GM23248 (cell line): ENCODE measurements around the gene PODXL2. TPM values are rescaled to one million over a fixed set of nuclear protein-coding genes. Genes with fewer than 3 reads are reported as not detected.
A peak's percentile ranks its signal among the peaks of the same experiment; 100 is the strongest.

Experiments used
- DNase-seq: peaks from one replicate; pipeline ENCODE4 v3.0.0-alpha.2; 2015
- H2AFZ ChIP-seq: fragments of 200-600 bp; sonication (generic); 2 replicates; pipeline ENCODE4 v1.6.1; 2016; ENCODE audit warnings: antibody characterized with exemption
- H3F3A ChIP-seq: fragments of 200-600 bp; sonication (generic); 2 replicates; pipeline ENCODE4 v1.6.1; 2016; ENCODE audit warnings: mild to moderate bottlenecking, antibody characterized with exemption, mixed run types; ENCODE audit not compliant: insufficient read depth
- H3K27ac ChIP-seq: fragments of 200-600 bp; sonication (generic); 2 replicates; pipeline ENCODE4 v1.5.1; 2016; ENCODE audit warnings: mild to moderate bottlenecking
- H3K27me3 ChIP-seq: fragments of 200-600 bp; sonication (generic); replicated peaks from 2 replicates; pipeline ENCODE4 v1.6.1; 2016; ENCODE audit warnings: mild to moderate bottlenecking; ENCODE audit not compliant: insufficient read depth
- H3K36me3 ChIP-seq: fragments of 200-600 bp; sonication (generic); 2 replicates; pipeline ENCODE4 v1.6.1; 2016; ENCODE audit warnings: low read depth, mild to moderate bottlenecking
- H3K4me1 ChIP-seq: fragments of 200-600 bp; sonication (generic); 2 replicates; pipeline ENCODE4 v1.6.1; 2016; ENCODE audit warnings: mild to moderate bottlenecking; ENCODE audit not compliant: insufficient read depth
- H3K4me2 ChIP-seq: fragments of 200-600 bp; sonication (generic); one replicate; pipeline ENCODE4 v1.6.1; 2016; ENCODE audit warnings: mild to moderate bottlenecking; ENCODE audit not compliant: unreplicated experiment
- H3K4me3 ChIP-seq: fragments of 200-600 bp; sonication (generic); 2 replicates; pipeline ENCODE4 v1.5.1; 2016; ENCODE audit warnings: mild to moderate bottlenecking
- H3K79me2 ChIP-seq: fragments of 200-600 bp; sonication (generic); 2 replicates; pipeline ENCODE4 v1.6.1; 2016; ENCODE audit warnings: mild to moderate bottlenecking; ENCODE audit not compliant: insufficient read depth
- H3K9ac ChIP-seq: fragments of 200-600 bp; sonication (generic); 2 replicates; pipeline ENCODE4 v1.6.1; 2016; ENCODE audit warnings: mild to moderate bottlenecking
- H3K9me2 ChIP-seq: fragments of 200-600 bp; sonication (generic); 2 replicates; pipeline ENCODE4 v1.6.1; 2016; ENCODE audit warnings: mixed run types, mild to moderate bottlenecking, moderate library complexity; ENCODE audit not compliant: insufficient read depth
- H3K9me3 ChIP-seq: fragments of 200-600 bp; sonication (generic); one replicate; pipeline ENCODE4 v1.6.1; 2017; ENCODE audit warnings: low read depth
- H4K20me1 ChIP-seq: fragments of 200-600 bp; sonication (generic); 2 replicates; pipeline ENCODE4 v1.6.0; 2016; ENCODE audit not compliant: insufficient read depth
- EZH2 ChIP-seq: fragments of 200-600 bp; sonication (generic); IDR thresholded peaks from 2 replicates; pipeline ENCODE4 v1.6.1; 2018; ENCODE audit warnings: antibody characterized with exemption, mild to moderate bottlenecking; ENCODE audit not compliant: insufficient read depth, poor library complexity, severe bottlenecking
- EZH2phosphoT487 ChIP-seq: fragments of 200-600 bp; sonication (generic); IDR thresholded peaks from 2 replicates; pipeline ENCODE4 v1.6.1; 2018; ENCODE audit warnings: antibody characterized with exemption, moderate library complexity, mild to moderate bottlenecking, low read depth; ENCODE audit not compliant: insufficient read depth
- WGBS, 2 experiments: methylation state at CpG; one replicate each; pipeline ENCODE4 v1.1.6; 2015 to 2017; ENCODE audit warnings: low lambda C conversion rate in 2 of 2, low coverage in 1 of 2; ENCODE audit errors: missing lambda C conversion rate in 2 of 2; 5-methylcytosine and 5-hydroxymethylcytosine counted together
- in situ Hi-C: fragments of 300-500 bp; cut with MboI; formaldehyde crosslinking; loops from 2 replicates; pipeline ENCODE4 v1.15.0; 2020
- polyA plus RNA-seq: library from polyadenylated mRNA; unstranded; fragments of >200 nt; fragmentation: Nextera tagmentation; extraction: Ambion mirVana; gene quantifications from 2 replicates; pipeline ENCODE4 v1.2.1, GENCODE V29; 2016
- total RNA-seq: library from RNA; depleted of rRNA; stranded (reverse); fragments of >200 nt; shearing (Covaris generic); gene quantifications from 2 replicates; pipeline ENCODE4 v1.2.3, GENCODE V29; 2014; rRNA removed

The PODXL2 gene, protein sequence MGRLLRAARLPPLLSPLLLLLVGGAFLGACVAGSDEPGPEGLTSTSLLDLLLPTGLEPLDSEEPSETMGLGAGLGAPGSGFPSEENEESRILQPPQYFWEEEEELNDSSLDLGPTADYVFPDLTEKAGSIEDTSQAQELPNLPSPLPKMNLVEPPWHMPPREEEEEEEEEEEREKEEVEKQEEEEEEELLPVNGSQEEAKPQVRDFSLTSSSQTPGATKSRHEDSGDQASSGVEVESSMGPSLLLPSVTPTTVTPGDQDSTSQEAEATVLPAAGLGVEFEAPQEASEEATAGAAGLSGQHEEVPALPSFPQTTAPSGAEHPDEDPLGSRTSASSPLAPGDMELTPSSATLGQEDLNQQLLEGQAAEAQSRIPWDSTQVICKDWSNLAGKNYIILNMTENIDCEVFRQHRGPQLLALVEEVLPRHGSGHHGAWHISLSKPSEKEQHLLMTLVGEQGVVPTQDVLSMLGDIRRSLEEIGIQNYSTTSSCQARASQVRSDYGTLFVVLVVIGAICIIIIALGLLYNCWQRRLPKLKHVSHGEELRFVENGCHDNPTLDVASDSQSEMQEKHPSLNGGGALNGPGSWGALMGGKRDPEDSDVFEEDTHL
- total RNA-seq (0.89 and 2.5 TPM in 2 replicates), polyA plus RNA-seq (1.2 and 1.8 TPM in 2 replicates)

DNA sequence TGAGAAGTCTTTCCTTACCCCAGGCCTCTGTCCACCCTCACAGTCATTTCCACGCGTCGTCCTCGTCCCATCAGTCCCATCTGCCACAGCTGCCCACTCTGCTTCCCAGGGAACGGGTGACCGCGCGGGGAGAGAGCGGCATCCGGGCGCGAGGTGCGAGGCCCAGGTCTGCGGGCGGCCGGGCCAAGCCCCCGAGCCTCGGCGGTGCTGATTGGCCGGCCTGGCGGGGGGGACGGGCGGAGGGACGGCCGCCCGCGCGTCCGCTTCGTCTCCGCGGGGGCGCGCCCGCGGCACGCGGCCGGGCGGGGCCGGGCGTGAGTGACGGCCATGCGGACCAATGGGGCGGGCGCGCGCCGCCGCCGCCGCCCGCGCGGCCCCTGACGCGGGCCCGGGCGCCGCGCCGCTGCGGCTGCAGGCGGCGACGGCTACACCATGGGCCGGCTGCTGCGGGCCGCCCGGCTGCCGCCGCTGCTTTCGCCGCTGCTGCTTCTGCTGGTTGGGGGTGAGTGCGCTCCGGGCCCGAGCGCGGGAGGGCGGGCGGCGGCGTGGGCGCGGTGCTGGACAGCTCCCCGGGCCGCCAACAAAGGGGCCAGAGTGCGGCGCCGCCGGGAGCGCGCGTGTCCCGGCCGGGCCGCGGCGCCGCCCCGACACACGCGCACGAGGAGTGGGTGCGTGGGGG, at the start of gene PODXL2:
TSS of gene PODXL2 (plus strand) at position 398 of the 679 bp plus-strand sequence. CDS start at position 433, 35 bp downstream.
- no peaks in the 10 kb centered on the region for H3K79me2 ChIP-seq

DNA sequence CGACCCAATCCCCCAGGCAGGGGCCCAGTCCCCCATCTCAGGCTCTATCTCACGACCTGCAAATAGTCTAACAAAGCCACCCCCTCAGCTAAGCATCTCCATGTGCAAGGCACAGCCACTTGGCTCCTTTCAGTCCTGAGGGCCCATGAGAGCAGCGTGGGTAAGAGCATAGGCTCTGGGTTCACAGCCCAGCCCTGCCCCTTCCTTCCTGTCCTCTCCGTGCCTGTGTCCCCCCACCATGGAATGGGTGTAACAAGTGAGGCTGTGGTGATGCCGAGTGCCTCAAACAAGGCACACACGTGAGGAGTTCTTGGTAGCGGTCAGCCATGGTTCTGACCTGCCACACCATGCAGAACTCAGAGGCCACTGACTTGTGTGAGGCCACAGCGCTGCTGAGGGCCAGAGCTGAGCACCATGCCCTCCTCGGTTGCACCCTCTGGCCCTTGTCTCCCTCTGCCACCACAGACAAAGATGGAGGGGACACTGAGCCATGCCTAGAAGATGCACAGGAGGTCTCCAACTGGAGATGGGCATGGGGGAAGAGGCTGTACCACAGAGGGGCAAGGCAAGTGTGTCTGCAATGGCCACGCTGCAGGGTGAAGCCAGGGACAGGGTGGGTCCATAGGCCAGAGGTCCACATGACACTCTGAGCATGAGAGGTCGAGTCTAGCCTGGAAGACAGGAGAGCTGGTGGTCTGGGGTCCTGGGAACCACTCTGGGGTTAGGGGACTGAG, 48.5 kb upstream of the PODXL2 start:
- H4K20me1 ChIP-seq: peaks cover 10% of the 10 kb centered on the region

More for the DNA sequence above, at the start of gene PODXL2:
- no peaks in the 10 kb centered on the region for H3K9me3 ChIP-seq
- H3K27me3 ChIP-seq: peaks cover 20% of the 10 kb centered on the region
- no peaks in the 10 kb centered on the region for H3K36me3 ChIP-seq
- peaks cover 8% of the 10 kb centered on the region for H3F3A ChIP-seq
- H3K9me2 ChIP-seq: no peaks in the 10 kb centered on the region
- peak within 1 kb of the TSS; percentile 72 for H3K4me2 ChIP-seq
- H3K4me1 ChIP-seq: no peaks in the 10 kb centered on the region
- TF ChIP-seq EZH2phosphoT487 (no peak), EZH2 (no peak)
- H2AFZ ChIP-seq: 0 out of 2 replicates have a peak within 1 kb of the TSS, but pooled peaks have one; percentile 26
- in situ Hi-C loops: no loop called here
- H3K9ac ChIP-seq: no peak within 1 kb of the TSS
- WGBS, 2 experiments: 16 to 17% methylated on average over 51 to 63 of the region's 105 CpGs
- DNase-seq: peak; percentile 80
- H4K20me1 ChIP-seq: no peaks in the 10 kb centered on the region
- no peak within 1 kb of the TSS for H3K27ac ChIP-seq
- peak within 1 kb of the TSS; percentile 69 for H3K4me3 ChIP-seq

DNA sequence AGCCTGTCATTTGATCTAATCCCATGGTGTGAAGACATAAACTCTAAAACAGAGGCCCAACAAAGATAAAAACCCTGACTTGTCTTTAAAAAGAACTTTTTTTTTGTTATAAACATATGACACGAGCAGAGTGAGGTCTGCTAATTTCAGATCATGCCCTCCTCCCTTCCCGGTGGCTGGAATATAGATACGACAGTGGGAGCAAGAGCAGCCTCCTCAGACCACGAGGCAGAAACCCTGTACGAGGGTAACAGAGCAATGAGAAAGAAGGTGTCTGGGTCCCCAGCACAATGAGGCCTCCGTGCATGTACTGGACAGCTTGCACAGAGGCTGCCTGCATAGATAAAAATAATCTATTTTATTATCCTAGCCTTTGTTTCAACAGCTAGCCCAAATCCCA, 44.3 kb upstream of the PODXL2 start:
- H3K27me3 ChIP-seq: no peaks in the 10 kb centered on the region
- H3K27ac ChIP-seq: no peak overlapping the region
- no peaks in the 10 kb centered on the region for H3K36me3 ChIP-seq
- in situ Hi-C loops: no loop called here
- no peak overlapping the region for H2AFZ ChIP-seq
- WGBS, 2 experiments: 78 to 85% methylated on average over 6 of the region's 6 CpGs
- H3K9me2 ChIP-seq: no peaks in the 10 kb centered on the region
- no peak overlapping the region for H3K9ac ChIP-seq
- DNase-seq: no peak
- H3K4me1 ChIP-seq: peaks cover 19% of the 10 kb centered on the region
- no peaks in the 10 kb centered on the region for H3K9me3 ChIP-seq
- H3K79me2 ChIP-seq: peaks cover 98% of the 10 kb centered on the region
- peaks cover 17% of the 10 kb centered on the region for H4K20me1 ChIP-seq
- peaks cover 9% of the 10 kb centered on the region for H3F3A ChIP-seq
- no peak overlapping the region for H3K4me2 ChIP-seq
- no peak for TF ChIP-seq EZH2
- no peak for TF ChIP-seq EZH2phosphoT487
- no peak overlapping the region for H3K4me3 ChIP-seq

More for the DNA sequence above, 48.5 kb upstream of the PODXL2 start:
- Histone ChIP-seq H3K4me1 (peaks cover 6% of the 10 kb centered on the region; the same call in 1 of the 2 replicates), H3K27ac (no peak overlapping the region), H3K36me3 (no peaks in the 10 kb centered on the region), H3K27me3 (no peaks in the 10 kb centered on the region), H3K9me3 (no peaks in the 10 kb centered on the region), H3K9ac (no peak overlapping the region), H3F3A (no peaks in the 10 kb centered on the region), H3K4me2 (no peak overlapping the region), H2AFZ (no peak overlapping the region), H3K79me2 (peaks cover 82% of the 10 kb centered on the region), H3K9me2 (no peaks in the 10 kb centered on the region), H3K4me3 (no peak overlapping the region)
- TF ChIP-seq EZH2phosphoT487: no peak
- no peak for TF ChIP-seq EZH2
- in situ Hi-C loops: no loop called here
- DNase-seq: no peak
- WGBS, 2 experiments: 85 to 92% methylated on average over 11 of the region's 11 CpGs
